Endothelial cell of umbilical vein (primary cell): ENCODE results near the gene ABR. TPM values are rescaled to one million over a fixed set of nuclear protein-coding genes. Genes with fewer than 3 reads are reported as not detected.

ENCODE experiments used
- BruUV-seq: library from RNA; stranded (reverse); fragments of 400-500 nt; replicated peaks from 2 replicates; lab custom pipeline; 2021; lab: Mats Ljungman, UMichigan
- CTCF ChIA-PET: fragments of 300-600, 350-600 bp; sonication (Branson Sonifier 250); formaldehyde crosslinking; loops from one replicate; lab custom pipeline; 2021; ENCODE audit warnings: antibody characterized with exemption, inconsistent platforms; lab: Charles Lee
- POLR2A ChIA-PET: fragments of 300-600, 350-600 bp; sonication (Branson Sonifier 250); formaldehyde crosslinking; loops from one replicate; lab custom pipeline; 2021; ENCODE audit warnings: antibody characterized with exemption, inconsistent platforms; lab: Charles Lee
- DNase-seq: peaks from one replicate; pipeline ENCODE4 v3.0.0-alpha.2; 2011; ENCODE audit warnings: low read depth, low spot score
- FAIRE-seq: peaks from 2 replicates; lab custom pipeline; 2011; peaks lifted over from hg19 to GRCh38; lab: Jason Lieb, UNC
- H2AFZ ChIP-seq: 2 replicates; pipeline ENCODE4 v1.6.0; 2012; ENCODE audit warnings: low read depth, low read length, control low read depth, inconsistent platforms
- H3K27ac ChIP-seq: 2 replicates; pipeline ENCODE4 v1.5.1; 2011; ENCODE audit warnings: low read depth, mild to moderate bottlenecking, control low read depth, low read length, moderate library complexity; ENCODE audit not compliant: insufficient read depth
- H3K27me3 ChIP-seq, 2 experiments: 2 replicates each; pipeline versions ENCODE4 v1.6.0 to v1.6.1; 2011; ENCODE audit warnings: low read length in 2 of 2, mixed read lengths in 1 of 2; ENCODE audit not compliant: control insufficient read depth in 2 of 2, insufficient read depth in 2 of 2
- H3K36me3 ChIP-seq, 2 experiments: 2 replicates in 1 of 2; 3 replicates in 1 of 2; pipeline ENCODE4 v1.5.1; 2011; ENCODE audit warnings: low read length in 2 of 2, mild to moderate bottlenecking in 1 of 2, moderate library complexity in 1 of 2; ENCODE audit not compliant: control insufficient read depth in 2 of 2, insufficient read depth in 2 of 2; ENCODE audit errors: extremely low read depth in 1 of 2
- H3K4me1 ChIP-seq: 3 replicates; pipeline ENCODE4 v1.5.1; 2011; ENCODE audit warnings: mild to moderate bottlenecking, low read length; ENCODE audit not compliant: control insufficient read depth, insufficient read depth; ENCODE audit errors: extremely low read depth
- H3K4me2 ChIP-seq: 2 replicates; pipeline ENCODE4 v1.6.1; 2011; ENCODE audit warnings: low read length, control low read depth, mixed read lengths; ENCODE audit not compliant: insufficient read depth
- H3K4me3 ChIP-seq, 3 experiments: fragments of 200-600 bp in 1 of 3; sonication (generic), shearing (Covaris generic) in 1 of 3; replicated peaks in 1 of 3; 2 replicates each; pipeline ENCODE4 v1.5.1; 2011 to 2016; ENCODE audit warnings: control low read depth in 3 of 3, low read length in 3 of 3, mild to moderate bottlenecking in 2 of 3, inconsistent platforms in 1 of 3, low read depth in 1 of 3, moderate library complexity in 1 of 3; ENCODE audit not compliant: insufficient read depth in 1 of 3
- H3K79me2 ChIP-seq: 2 replicates; pipeline ENCODE4 v1.6.0; 2012; ENCODE audit warnings: low read length, inconsistent platforms; ENCODE audit not compliant: control insufficient read depth, insufficient read depth
- H3K9ac ChIP-seq: replicated peaks from 2 replicates; pipeline ENCODE3; 2011; ENCODE audit warnings: low read length, control low read depth; ENCODE audit not compliant: insufficient read depth; ENCODE audit errors: extremely low read depth
- H3K9me1 ChIP-seq: replicated peaks from 3 replicates; pipeline ENCODE4 v1.6.0; 2011; ENCODE audit warnings: mild to moderate bottlenecking, low read length; ENCODE audit not compliant: control insufficient read depth, insufficient read depth; ENCODE audit errors: extremely low read depth
- H3K9me3 ChIP-seq: replicated peaks from 2 replicates; pipeline ENCODE4 v1.5.1; 2012; ENCODE audit warnings: low read length, inconsistent platforms; ENCODE audit not compliant: control insufficient read depth, insufficient read depth
- H4K20me1 ChIP-seq: replicated peaks from 2 replicates; pipeline ENCODE3; 2011; ENCODE audit warnings: mild to moderate bottlenecking, low read length; ENCODE audit not compliant: control insufficient read depth, insufficient read depth; ENCODE audit errors: extremely low read depth
- CTCF ChIP-seq, 2 donors: IDR thresholded peaks; 1 replicate in 1 of 2; 2 replicates in 1 of 2; pipeline ENCODE4 v1.5.1; 2011; ENCODE audit warnings: low read length in 2 of 2, mild to moderate bottlenecking in 2 of 2, moderate library complexity in 2 of 2, control low read depth in 1 of 2, inconsistent platforms in 1 of 2, low read depth in 1 of 2; ENCODE audit not compliant: insufficient read depth in 1 of 2; ENCODE audit errors: extremely low read depth in 1 of 2
- EZH2 ChIP-seq: IDR thresholded peaks from 2 replicates; pipeline ENCODE4 v1.6.1; 2012; ENCODE audit warnings: borderline replicate concordance, low read depth, mild to moderate bottlenecking, moderate library complexity, low read length, inconsistent platforms; ENCODE audit not compliant: severe bottlenecking
- FOS ChIP-seq: IDR thresholded peaks from 2 replicates; pipeline ENCODE4 v1.6.1; 2011; ENCODE audit warnings: mild to moderate bottlenecking, low read length, moderate library complexity, borderline replicate concordance; ENCODE audit not compliant: insufficient read depth
- GATA2 ChIP-seq: IDR thresholded peaks from 2 replicates; pipeline ENCODE4 v1.7.0; 2011; ENCODE audit warnings: low read depth, mild to moderate bottlenecking, moderate library complexity, mixed read lengths, low read length; ENCODE audit not compliant: insufficient read length, insufficient read depth
- JUN ChIP-seq: IDR thresholded peaks from 2 replicates; pipeline ENCODE4 v1.6.1; 2011; ENCODE audit warnings: borderline replicate concordance, low read depth; ENCODE audit not compliant: insufficient read length, insufficient read depth
- MYC ChIP-seq: IDR thresholded peaks from one replicate; pipeline ENCODE4 v1.6.1; 2011; ENCODE audit warnings: mild to moderate bottlenecking, low read depth, low read length
- POLR2A ChIP-seq: IDR thresholded peaks from 2 replicates; pipeline ENCODE4 v1.6.1; 2012; ENCODE audit warnings: low read depth, mild to moderate bottlenecking, control low read depth, low read length
- POLR2AphosphoS5 ChIP-seq: IDR thresholded peaks from 2 replicates; pipeline ENCODE4 v1.6.1; 2012; ENCODE audit warnings: low read depth, mild to moderate bottlenecking, control low read depth, low read length, moderate library complexity; ENCODE audit not compliant: insufficient read depth
- dilution Hi-C: fragments of 300-500 bp; cut with MboI; formaldehyde crosslinking; loops from one replicate; pipeline ENCODE4 v1.15.0; 2019; ENCODE audit warnings: low sequenced_read_pairs; ENCODE audit not compliant: extremely low pct_ligation_motif_present
- intact Hi-C: fragments of 100-400 bp; cut with micrococcal nuclease; formaldehyde crosslinking; loops from one replicate; pipeline ENCODE4 v1.10.0; 2022
- polyA plus RNA-seq, 4 experiments: library from polyadenylated mRNA; depleted of rRNA in 3 of 4; stranded (reverse) in 3 of 4; unstranded in 1 of 4; fragments of >200 nt; gene quantifications; 2 replicates each; pipeline versions ENCODE4 v1.2.1 to v1.2.3, GENCODE V29; 2011 to 2012; ENCODE audit warnings: missing spikeins in 1 of 4
- total RNA-seq: library from RNA; stranded (reverse); gene quantifications from 2 replicates; pipeline ENCODE4 v1.2.3, GENCODE V29; 2021
- TF ChIP-seq, protein P1 (sequence below): IDR thresholded peaks from 2 replicates; pipeline ENCODE4 v1.6.1; 2011; ENCODE audit not compliant: insufficient read depth, insufficient read length

Gene ABR
- total and polyA plus RNA-seq, 2 donors (not counting 3 experiments of a cell fraction or from before 2014, with no cell fraction given) = 83.5 to 96.8 TPM

DNA sequence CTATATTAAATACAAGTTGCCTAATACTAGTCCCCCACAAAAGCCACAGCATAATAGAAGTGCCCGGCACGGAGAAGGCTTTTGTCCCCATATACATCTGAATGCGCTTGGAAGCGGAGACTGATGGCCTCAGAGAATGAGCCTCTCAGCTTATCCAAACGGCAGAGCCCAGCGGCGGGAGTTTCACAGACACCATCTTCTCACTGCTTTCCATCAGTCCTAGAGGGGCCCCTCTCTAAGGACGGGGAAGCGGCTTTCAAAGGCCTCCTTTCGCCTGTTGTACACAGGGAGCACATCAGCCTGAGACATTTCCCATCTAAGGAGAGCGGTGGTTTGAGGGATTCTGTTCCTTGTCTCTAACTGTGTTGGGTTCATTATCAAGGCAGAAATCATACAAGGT lies 217.1 kb downstream of the ABR start:
- Histone ChIP-seq H3K9me3 (no peaks in the 10 kb centered on the region), H3K4me3 (no peak overlapping the region), H3K9me1 (no peaks in the 10 kb centered on the region), H2AFZ (no peak overlapping the region), H3K4me1 (peaks cover 2% of the 10 kb centered on the region), H3K27ac (no peak overlapping the region), H3K27me3 (no peaks in the 10 kb centered on the region), H4K20me1 (no peaks in the 10 kb centered on the region), H3K36me3 (peaks cover 0 to 3% of the 10 kb centered on the region in 2 experiments), H3K4me2 (no peak overlapping the region), H3K9ac (no peak overlapping the region), H3K79me2 (peaks cover 7% of the 10 kb centered on the region)
- FAIRE-seq (no peak), DNase-seq (no peak)
- dilution Hi-C loops (no loop called here), intact Hi-C loops (no loop called here)
- ChIA-PET CTCF (no interaction called here), POLR2A (no interaction called here)
- no peak for TF ChIP-seq CTCF (IDR thresholded peaks at IDR 0.05; ENCODE audit: extremely low read depth in 1 of 2, insufficient read depth in 1 of 2, low read depth in 1 of 2, low read length in 2 of 2)
- TF ChIP-seq MYC = no peak
- no peak for TF ChIP-seq EZH2
- TF ChIP-seq, protein P1, sequence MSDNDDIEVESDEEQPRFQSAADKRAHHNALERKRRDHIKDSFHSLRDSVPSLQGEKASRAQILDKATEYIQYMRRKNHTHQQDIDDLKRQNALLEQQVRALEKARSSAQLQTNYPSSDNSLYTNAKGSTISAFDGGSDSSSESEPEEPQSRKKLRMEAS = no peak
- no peak for TF ChIP-seq POLR2A
- TF ChIP-seq POLR2AphosphoS5 = no peak
- TF ChIP-seq JUN = no peak
- no peak for TF ChIP-seq GATA2
- no peak for TF ChIP-seq FOS
- BruUV-seq = no TSS peak
